ENCODE results near the gene MKI67. TPM values are rescaled to one million over a fixed set of nuclear protein-coding genes. Genes with fewer than 3 reads are reported as not detected.
A peak's percentile ranks its signal among the peaks of the same experiment; 100 is the strongest.

Gene MKI67
- total RNA-seq (2022) (40.4 and 81.4 TPM in 2 replicates), Bru-seq, nascent RNA (percentile 84 among the genes with signal in this experiment), BruChase-seq, experiment 1, labeled RNA remaining after a 6-hour chase (percentile 92 among the genes with signal in this experiment), BruChase-seq, experiment 2, labeled RNA remaining after a 2-hour chase (percentile 83 among the genes with signal in this experiment)
- long read RNA-seq, full-length matches to known transcripts, result 2 of 45 reads
- long read RNA-seq, partial matches to known transcripts, result 38 of 45 reads
- long read RNA-seq, other reads (novel, unspliced or antisense), result 5 of 45 reads

GRCh38 chr10:128125944-128126764, at the start of gene MKI67:
Gene MKI67, minus strand, starts transcription at chr10:128126423. Its CDS starts 756 bp downstream, at chr10:128125667.
- ChIA-PET CTCF (interaction anchor here (0.6 to 4.1 kb wide), 11 partner anchors 9 to 1371 kb away, joined by 3 to 19 read pairs (median 4); no protein-coding TSS in a partner anchor), POLR2A (interaction anchor here (0.6 to 1.8 kb wide), 10 partner anchors 9 to 1671 kb away, joined by 3 to 9 read pairs (median 6); no protein-coding TSS in a partner anchor)
- Mint-ChIP-seq H3K36me3 (ENCODE audit: insufficient read depth, unreplicated experiment) (peaks cover 2% of the 10 kb centered on the region), H3K9me3 (ENCODE audit: unreplicated experiment) (no peaks in the 10 kb centered on the region), H3K4me3 (ENCODE audit: unreplicated experiment) (peak within 1 kb of the TSS; percentile 76), H3K4me1 (ENCODE audit: insufficient read depth, unreplicated experiment) (peaks cover 32% of the 10 kb centered on the region), H3K27ac (ENCODE audit: low read depth, unreplicated experiment) (peak within 1 kb of the TSS; percentile 87), H3K27me3 (ENCODE audit: insufficient read depth, unreplicated experiment) (no peaks in the 10 kb centered on the region)
- no TSS peak for BruUV-seq (replicated peaks)
- TF ChIP-seq CTCF (IDR thresholded peaks at IDR 0.05; ENCODE audit: unreplicated experiment), result no peak
- peak; percentile 96 for DNase-seq (ENCODE audit: unreplicated experiment)
- intact Hi-C loops (cut with micrococcal nuclease), result loop anchor here (1.0 kb wide), 1 partner anchor 21 kb away; no protein-coding TSS in a partner anchor

- no peaks in the 10 kb centered on the region for H3K36me3 Mint-ChIP-seq (ENCODE audit: insufficient read depth, unreplicated experiment)
- POLR2A ChIA-PET, result interaction anchor here (0.7 kb wide), 1 partner anchor 68 kb away, joined by 3 read pairs; no protein-coding TSS in a partner anchor
- DNase-seq (ENCODE audit: unreplicated experiment), result no peak
- H3K27me3 Mint-ChIP-seq (ENCODE audit: insufficient read depth, unreplicated experiment), result no peaks in the 10 kb centered on the region
- H3K27ac Mint-ChIP-seq (ENCODE audit: low read depth, unreplicated experiment), result no peak overlapping the region
- intact Hi-C loops (cut with micrococcal nuclease), result no loop called here
- H3K4me3 Mint-ChIP-seq (ENCODE audit: unreplicated experiment), result no peak overlapping the region
- TF ChIP-seq CTCF (IDR thresholded peaks at IDR 0.05; ENCODE audit: unreplicated experiment), result no peak
- CTCF ChIA-PET, result interaction anchor here (0.6 to 1.2 kb wide), 4 partner anchors 11 to 85 kb away, joined by 3 to 5 read pairs (median 4); no protein-coding TSS in a partner anchor
- H3K4me1 Mint-ChIP-seq (ENCODE audit: insufficient read depth, unreplicated experiment), result peaks cover 13% of the 10 kb centered on the region
- BruUV-seq (replicated peaks), result no TSS peak
- H3K9me3 Mint-ChIP-seq (ENCODE audit: unreplicated experiment), result peaks cover 9% of the 10 kb centered on the region
These were observed 48.6 kb upstream of the MKI67 start for GRCh38 chr10:128174581-128175559.

GRCh38 chr10:128173386-128173785, 47.2 kb upstream of the MKI67 start:
- Mint-ChIP-seq H3K27ac (ENCODE audit: low read depth, unreplicated experiment) (peak overlapping the region; percentile 82), H3K27me3 (ENCODE audit: insufficient read depth, unreplicated experiment) (peaks cover 8% of the 10 kb centered on the region), H3K4me1 (ENCODE audit: insufficient read depth, unreplicated experiment) (peaks cover 13% of the 10 kb centered on the region), H3K36me3 (ENCODE audit: insufficient read depth, unreplicated experiment) (no peaks in the 10 kb centered on the region), H3K9me3 (ENCODE audit: unreplicated experiment) (peaks cover 9% of the 10 kb centered on the region), H3K4me3 (ENCODE audit: unreplicated experiment) (no peak overlapping the region)
- TF ChIP-seq CTCF (IDR thresholded peaks at IDR 0.05; ENCODE audit: unreplicated experiment), result no peak
- no TSS peak for BruUV-seq (replicated peaks)
- CTCF ChIA-PET, result interaction anchor here (0.6 to 1.9 kb wide), 4 partner anchors 22 to 825 kb away, joined by 3 to 6 read pairs (median 3); no protein-coding TSS in a partner anchor
- intact Hi-C loops (cut with micrococcal nuclease), result no loop called here
- POLR2A ChIA-PET, result no interaction called here
- DNase-seq (ENCODE audit: unreplicated experiment), result peak; percentile 66
